Calu3 (cell line): ENCODE data around the gene TCAP. TPM values are rescaled to one million over a fixed set of nuclear protein-coding genes. Genes with fewer than 3 reads are reported as not detected.

Experiments used
- BruUV-seq: library from RNA; stranded (reverse); fragments of 400-500 nt; replicated peaks from 2 replicates; lab custom pipeline; 2021; lab: Mats Ljungman, UMichigan
- CTCF ChIA-PET: fragments of 300-600 bp; sonication (Branson Sonifier 250); formaldehyde crosslinking; loops from one replicate; lab custom pipeline; 2022; ENCODE audit warnings: antibody characterized with exemption; lab: Charles Lee
- DNase-seq: peaks from one replicate; pipeline ENCODE4 v3.0.0; 2022
- H3K27ac Mint-ChIP-seq: one replicate; pipeline ENCODE4 v1.8.0; 2022; ENCODE audit warnings: mixed read lengths; ENCODE audit not compliant: unreplicated experiment
- H3K27me3 Mint-ChIP-seq: one replicate; pipeline ENCODE4 v1.8.0; 2022; ENCODE audit warnings: mixed read lengths; ENCODE audit not compliant: unreplicated experiment
- H3K36me3 Mint-ChIP-seq: one replicate; pipeline ENCODE4 v1.8.0; 2022; ENCODE audit warnings: mild to moderate bottlenecking, moderate library complexity, mixed read lengths; ENCODE audit not compliant: insufficient read depth, unreplicated experiment
- H3K4me1 Mint-ChIP-seq: one replicate; pipeline ENCODE4 v1.8.0; 2022; ENCODE audit warnings: mild to moderate bottlenecking, low read depth, mixed read lengths; ENCODE audit not compliant: unreplicated experiment
- H3K4me3 Mint-ChIP-seq: one replicate; pipeline ENCODE4 v1.8.0; 2022; ENCODE audit warnings: mild to moderate bottlenecking, low read depth, moderate library complexity, mixed read lengths; ENCODE audit not compliant: unreplicated experiment
- H3K9me3 Mint-ChIP-seq: one replicate; pipeline ENCODE4 v1.8.0; 2022; ENCODE audit warnings: low read depth, mixed read lengths; ENCODE audit not compliant: unreplicated experiment
- intact Hi-C: fragments of 100-400 bp; cut with micrococcal nuclease; formaldehyde crosslinking; loops from one replicate; pipeline ENCODE4 v1.10.0; 2022; ENCODE audit not compliant: unreplicated experiment
- total RNA-seq: library from RNA; stranded (reverse); gene quantifications from 2 replicates; pipeline ENCODE4 v1.2.3, GENCODE V29; 2022
- TF ChIP-seq, protein P1 (sequence below): fragments of 200-600 bp; IDR thresholded peaks from one replicate; pipeline ENCODE4 v1.8.0; 2022; ENCODE audit warnings: antibody characterized with exemption; ENCODE audit not compliant: unreplicated experiment

TCAP gene
- total RNA-seq, 1 experiment from 2014 or later, result 51.5 TPM

DNA sequence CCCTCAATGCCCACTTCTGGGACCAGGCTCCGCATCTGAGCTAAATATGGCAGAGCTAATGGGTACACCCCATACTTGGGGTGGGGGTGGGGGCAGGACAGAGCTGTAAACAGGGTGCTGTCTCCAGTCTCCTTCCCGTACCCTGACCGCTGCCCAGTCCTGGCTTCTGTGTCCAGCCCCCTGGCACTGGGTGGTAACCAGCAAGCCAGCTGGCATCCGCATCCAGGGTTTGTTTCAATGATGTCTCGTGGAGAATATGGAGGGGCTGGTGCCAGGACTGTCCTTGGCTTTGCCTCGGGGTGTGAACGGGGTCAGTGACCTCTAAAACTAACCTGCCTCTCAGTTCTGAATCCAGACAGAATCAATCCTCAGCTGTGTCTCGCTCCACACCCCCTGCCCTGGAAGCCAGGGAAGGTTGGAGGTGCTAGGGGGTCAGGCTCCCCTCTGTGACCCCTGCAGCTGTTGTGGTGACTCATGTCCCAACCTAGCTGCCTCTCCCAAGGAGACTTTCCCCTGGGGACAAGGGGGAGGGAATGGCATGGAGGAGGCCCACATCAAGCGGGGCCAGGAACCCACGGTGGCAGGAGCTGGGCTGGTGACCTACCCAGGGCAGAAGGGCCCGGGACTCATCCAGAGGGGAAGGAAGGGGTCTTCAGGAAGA lies 1.6 kb downstream of the TCAP start:
- no peaks in the 10 kb centered on the region for H3K9me3 Mint-ChIP-seq
- TF ChIP-seq, protein P1, sequence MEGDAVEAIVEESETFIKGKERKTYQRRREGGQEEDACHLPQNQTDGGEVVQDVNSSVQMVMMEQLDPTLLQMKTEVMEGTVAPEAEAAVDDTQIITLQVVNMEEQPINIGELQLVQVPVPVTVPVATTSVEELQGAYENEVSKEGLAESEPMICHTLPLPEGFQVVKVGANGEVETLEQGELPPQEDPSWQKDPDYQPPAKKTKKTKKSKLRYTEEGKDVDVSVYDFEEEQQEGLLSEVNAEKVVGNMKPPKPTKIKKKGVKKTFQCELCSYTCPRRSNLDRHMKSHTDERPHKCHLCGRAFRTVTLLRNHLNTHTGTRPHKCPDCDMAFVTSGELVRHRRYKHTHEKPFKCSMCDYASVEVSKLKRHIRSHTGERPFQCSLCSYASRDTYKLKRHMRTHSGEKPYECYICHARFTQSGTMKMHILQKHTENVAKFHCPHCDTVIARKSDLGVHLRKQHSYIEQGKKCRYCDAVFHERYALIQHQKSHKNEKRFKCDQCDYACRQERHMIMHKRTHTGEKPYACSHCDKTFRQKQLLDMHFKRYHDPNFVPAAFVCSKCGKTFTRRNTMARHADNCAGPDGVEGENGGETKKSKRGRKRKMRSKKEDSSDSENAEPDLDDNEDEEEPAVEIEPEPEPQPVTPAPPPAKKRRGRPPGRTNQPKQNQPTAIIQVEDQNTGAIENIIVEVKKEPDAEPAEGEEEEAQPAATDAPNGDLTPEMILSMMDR, result no peak
- peak overlapping the region; percentile 6 for H3K27ac Mint-ChIP-seq
- H3K4me3 Mint-ChIP-seq, result peak overlapping the region; percentile 28
- H3K27me3 Mint-ChIP-seq, result peaks cover 67% of the 10 kb centered on the region
- CTCF ChIA-PET, result interaction anchor here (0.5 to 161.2 kb wide), 32 partner anchors 46 to 1244 kb away, joined by 3 to 42089 read pairs (median 4); partner anchors contain the start of genes ERBB2, GRB7, GSDMA and GSDMB
- peak; percentile 97 for DNase-seq
- H3K36me3 Mint-ChIP-seq, result peaks cover 77% of the 10 kb centered on the region
- no TSS peak for BruUV-seq
- peaks cover 65% of the 10 kb centered on the region for H3K4me1 Mint-ChIP-seq
- intact Hi-C loops, result loop anchor here (1.0 kb wide), 1 partner anchor 283 kb away; no protein-coding TSS in a partner anchor

DNA sequence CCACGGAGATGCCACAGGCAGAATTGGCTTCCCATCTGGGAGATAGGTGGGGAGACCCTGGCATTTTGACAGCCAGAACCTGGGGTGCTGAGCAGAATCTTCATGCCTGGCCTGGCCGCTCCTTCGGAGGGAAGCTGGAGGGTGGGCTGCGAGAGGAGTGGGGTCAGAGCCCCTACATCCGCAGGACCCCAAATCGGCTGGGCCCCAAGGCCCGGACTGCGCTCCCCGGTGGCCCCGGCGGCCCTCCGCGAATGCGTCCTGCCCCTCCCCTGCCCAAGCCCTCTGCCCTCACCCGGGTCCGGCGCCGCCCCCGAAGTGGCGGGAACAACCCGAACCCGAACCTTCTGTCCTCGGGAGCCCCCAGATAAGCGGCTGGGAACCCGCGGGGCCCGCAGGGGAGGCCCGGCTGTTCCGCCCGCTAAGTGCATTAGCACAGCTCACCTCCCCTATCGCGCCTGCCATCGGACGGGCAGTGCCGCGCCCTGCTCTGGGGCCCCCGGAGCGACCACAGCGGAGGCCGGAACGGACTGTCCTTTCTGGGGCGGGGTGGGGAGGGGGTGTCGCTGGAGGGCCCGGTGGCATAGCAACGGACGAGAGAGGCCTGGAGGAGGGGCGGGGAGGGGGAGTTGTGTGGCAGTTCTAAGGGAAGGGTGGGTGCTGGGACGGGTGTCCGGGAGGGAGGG lies 2.3 kb downstream of the TCAP start:
- no peaks in the 10 kb centered on the region for H3K9me3 Mint-ChIP-seq
- H3K4me3 Mint-ChIP-seq, result peak overlapping the region; percentile 24
- H3K27ac Mint-ChIP-seq, result peak overlapping the region; percentile 6
- peaks cover 69% of the 10 kb centered on the region for H3K27me3 Mint-ChIP-seq
- H3K4me1 Mint-ChIP-seq, result peaks cover 66% of the 10 kb centered on the region
- TF ChIP-seq, protein P1, result no peak
- no TSS peak for BruUV-seq
- intact Hi-C loops, result loop anchor here (1.0 kb wide), 1 partner anchor 282 kb away; no protein-coding TSS in a partner anchor
- CTCF ChIA-PET, result interaction anchor here (0.5 to 161.2 kb wide), 30 partner anchors 47 to 1243 kb away, joined by 3 to 42089 read pairs (median 5); partner anchors contain the start of genes ERBB2, GRB7, GSDMA and GSDMB
- H3K36me3 Mint-ChIP-seq, result peaks cover 77% of the 10 kb centered on the region
- DNase-seq, result peak; percentile 96

DNA sequence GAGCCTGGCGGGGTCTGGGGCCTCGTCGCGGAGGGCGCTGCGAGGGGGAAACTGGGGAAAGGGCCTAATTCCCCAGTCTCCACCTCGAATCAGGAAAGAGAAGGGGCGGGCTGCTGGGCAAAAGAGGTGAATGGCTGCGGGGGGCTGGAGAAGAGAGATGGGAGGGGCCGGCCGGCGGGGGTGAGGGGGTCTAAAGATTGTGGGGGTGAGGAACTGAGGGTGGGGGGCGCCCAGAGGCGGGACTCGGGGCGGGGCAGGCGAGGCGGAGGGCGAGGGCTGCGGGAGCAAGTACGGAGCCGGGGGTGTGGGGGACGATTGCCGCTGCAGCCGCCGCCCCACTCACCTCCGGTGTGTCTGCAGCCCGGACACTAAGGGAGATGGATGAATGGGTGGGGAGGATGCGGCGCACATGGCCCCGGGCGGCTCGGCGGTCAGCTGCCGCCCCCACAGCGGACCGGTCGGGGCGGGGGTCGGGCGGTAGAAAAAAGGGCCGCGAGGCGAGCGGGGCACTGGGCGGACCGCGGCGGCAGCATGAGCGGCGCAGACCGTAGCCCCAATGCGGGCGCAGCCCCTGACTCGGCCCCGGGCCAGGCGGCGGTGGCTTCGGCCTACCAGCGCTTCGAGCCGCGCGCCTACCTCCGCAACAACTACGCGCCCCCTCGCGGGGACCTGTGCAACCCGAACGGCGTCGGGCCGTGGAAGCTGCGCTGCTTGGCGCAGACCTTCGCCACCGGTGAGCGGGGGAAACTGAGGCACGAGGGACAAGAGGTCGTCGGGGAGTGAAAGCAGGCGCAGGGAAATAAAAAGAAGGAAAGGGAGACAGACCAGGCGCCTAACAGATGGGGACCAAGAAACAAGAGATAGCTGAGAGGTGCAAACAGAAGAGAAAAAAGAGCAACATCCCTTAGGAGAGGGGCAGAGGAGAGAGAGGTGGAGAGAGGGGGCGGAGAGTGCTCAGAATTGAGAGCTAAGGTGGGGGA lies 3.1 kb downstream of the TCAP start, which contains the start of gene PNMT:
Gene PNMT (plus strand): TSS at position 509 of the 980 bp plus-strand sequence. CDS start 23 bp downstream, at position 532.
- Mint-ChIP-seq H3K4me3 (peak within 1 kb of the TSS; percentile 24), H3K4me1 (peaks cover 65% of the 10 kb centered on the region), H3K9me3 (no peaks in the 10 kb centered on the region), H3K27ac (peak within 1 kb of the TSS; percentile 0), H3K27me3 (peaks cover 69% of the 10 kb centered on the region), H3K36me3 (peaks cover 77% of the 10 kb centered on the region)
- intact Hi-C loops, result loop anchor here (1.0 kb wide), 8 partner anchors 8 to 281 kb away; partner anchors contain the start of gene PGAP3
- DNase-seq, result peak; percentile 100
- TF ChIP-seq, protein P1, result no peak
- no TSS peak for BruUV-seq
- CTCF ChIA-PET, result interaction anchor here (0.6 to 161.2 kb wide), 42 partner anchors 47 to 1093 kb away, joined by 3 to 42089 read pairs (median 5); partner anchors contain the start of genes ERBB2, GRB7, GSDMA and GSDMB
